Measurements from ENCODE around the gene IGLL1. TPM values are rescaled to one million over a fixed set of nuclear protein-coding genes. Genes with fewer than 3 reads are reported as not detected.
"Not testable (repeated sequence)": the region's sequence is repeated elsewhere in the genome, so short reads cannot be mapped to it uniquely, and the experiment has no call there.

The IGLL1 gene
- total RNA-seq, 1 donor from 2014 or later, result not detected

DNA sequence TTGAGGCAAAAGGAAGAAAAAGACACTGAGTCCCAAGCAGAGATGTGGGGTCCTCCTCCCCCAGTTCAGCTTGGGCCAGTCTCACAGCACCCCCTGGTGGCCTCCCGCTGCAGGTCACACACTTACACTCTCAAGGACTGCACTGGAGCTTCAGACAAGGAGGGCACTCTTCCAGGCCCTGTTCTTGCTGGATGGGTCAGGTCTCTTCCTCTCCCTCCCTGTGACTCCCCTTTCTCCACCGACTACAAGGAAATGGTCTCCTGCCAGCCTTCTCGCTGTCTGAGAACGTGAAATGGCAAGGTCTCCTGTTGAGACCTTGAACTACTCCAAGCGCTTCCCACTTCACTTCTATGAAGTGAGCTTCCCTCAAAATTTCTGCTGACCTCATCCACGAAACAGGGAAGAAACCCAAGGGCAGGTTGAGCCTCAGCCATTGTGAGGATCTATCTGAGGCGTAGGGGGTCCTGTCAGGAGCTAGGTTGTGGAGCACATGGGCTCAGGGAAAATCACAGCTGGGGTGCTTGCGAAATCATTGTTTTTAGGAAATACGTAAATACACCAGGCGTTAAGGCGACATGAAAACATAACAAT lies 11.2 kb upstream of the IGLL1 start:
- peak; percentile 85 for DNase-seq

- no peak for DNase-seq
These were observed 3.7 kb upstream of the IGLL1 start for GRCh38 chr22:23583836-23584235.

DNA sequence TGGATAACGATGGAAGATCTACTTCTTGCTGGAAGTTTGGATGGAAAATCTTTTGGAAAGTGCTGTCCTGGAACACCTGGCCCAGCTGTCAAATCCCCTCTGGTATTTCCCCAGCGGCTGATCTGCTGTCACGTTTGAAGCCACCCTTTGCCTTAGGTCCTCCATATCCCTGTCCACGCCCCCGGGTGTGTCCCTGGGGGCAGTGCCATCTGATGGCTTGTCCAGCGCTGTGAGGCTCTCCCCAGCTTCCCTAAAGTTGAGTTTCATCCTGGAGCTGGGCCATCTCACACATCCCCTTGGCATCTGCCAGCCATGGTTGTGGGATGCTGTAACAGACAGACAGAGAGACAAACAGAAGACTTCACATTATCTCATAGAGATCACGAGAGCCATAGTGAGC lies 3.1 kb upstream of the IGLL1 start:
- DNase-seq, result no peak

GRCh38 chr22:23581260-23581650 lies 1.2 kb upstream of the IGLL1 start:
- no peak for DNase-seq

DNA sequence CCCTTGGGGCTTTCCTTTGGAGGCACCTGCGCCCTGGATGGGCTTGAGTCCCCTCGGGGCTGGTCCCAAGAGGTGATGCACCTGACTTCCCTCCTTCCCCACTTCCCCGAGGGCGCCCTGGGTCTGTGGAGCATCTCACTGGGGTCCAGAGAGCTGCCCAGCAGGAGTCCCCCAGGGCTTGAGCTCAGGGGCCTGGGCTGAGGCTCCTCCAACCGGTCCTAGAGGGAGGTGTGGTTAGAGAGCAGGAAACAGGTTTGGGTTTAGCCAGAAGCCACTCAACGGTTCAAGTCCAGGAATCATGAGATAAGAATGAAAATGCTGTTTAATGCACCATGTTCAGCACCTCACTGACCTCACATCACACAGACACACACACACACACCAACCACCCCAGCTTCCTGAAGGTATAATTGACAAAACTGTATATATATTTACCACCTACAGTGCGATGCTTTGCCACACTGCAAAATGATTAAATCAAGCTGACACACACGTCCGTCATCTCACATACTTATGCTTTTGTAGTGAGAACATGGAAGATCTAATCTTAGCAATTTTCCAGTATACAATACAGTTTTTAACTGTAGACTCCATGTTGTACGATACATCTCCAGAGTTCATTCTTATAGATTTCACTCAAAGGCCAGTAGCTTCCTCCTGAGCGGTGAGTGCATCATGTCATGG lies 628 bp upstream of the IGLL1 start:
- no peak for DNase-seq

DNA sequence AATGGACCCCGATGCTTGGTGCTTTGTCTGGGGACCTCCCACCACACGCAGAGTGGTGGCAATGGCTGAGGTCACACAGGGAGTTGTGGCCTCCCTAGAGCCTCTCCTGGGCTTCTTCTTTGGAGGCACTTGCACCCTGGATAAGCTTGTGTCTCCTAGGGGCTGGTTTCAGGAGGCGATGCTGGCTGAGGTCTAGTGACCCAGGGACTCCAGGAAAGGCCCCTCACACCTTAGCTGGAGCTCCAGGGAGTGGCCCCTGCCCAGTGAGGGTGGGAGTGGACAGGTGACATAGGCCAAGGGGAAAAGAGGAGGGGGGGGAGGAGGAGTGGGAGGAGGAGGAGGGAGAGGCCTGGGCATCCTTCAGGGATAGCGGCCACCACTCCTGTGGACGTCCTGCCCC lies 810 bp downstream of the IGLL1 start:
- no peak for DNase-seq

GRCh38 chr22:23578306-23578705 lies 1.8 kb downstream of the IGLL1 start:
- no peak for DNase-seq

- no peak for DNase-seq
These were observed 3.4 kb downstream of the IGLL1 start for GRCh38 chr22:23576681-23577080.

DNA sequence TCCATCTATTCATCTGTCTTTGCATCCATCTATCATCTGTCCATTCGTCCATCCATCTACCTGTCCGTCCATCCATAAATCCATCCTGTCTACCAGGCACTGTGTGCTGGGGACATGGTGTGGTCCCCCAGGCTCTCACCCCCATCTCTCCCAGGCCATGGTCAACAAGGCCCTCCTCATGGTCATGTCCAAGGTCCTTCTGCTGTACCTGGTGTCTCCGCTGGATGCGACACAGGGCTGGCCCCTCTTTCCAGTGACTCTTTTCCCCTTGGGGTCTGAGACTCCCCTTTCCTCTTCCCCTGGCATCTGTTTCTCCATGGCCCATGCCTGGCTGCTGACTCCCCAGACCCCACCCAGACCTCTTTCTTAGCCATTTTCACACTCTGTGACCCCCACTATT lies 4.5 kb downstream of the IGLL1 start:
- DNase-seq, result no peak

GRCh38 chr22:23574877-23575276 lies 5.2 kb downstream of the IGLL1 start:
- DNase-seq, result no peak

DNA sequence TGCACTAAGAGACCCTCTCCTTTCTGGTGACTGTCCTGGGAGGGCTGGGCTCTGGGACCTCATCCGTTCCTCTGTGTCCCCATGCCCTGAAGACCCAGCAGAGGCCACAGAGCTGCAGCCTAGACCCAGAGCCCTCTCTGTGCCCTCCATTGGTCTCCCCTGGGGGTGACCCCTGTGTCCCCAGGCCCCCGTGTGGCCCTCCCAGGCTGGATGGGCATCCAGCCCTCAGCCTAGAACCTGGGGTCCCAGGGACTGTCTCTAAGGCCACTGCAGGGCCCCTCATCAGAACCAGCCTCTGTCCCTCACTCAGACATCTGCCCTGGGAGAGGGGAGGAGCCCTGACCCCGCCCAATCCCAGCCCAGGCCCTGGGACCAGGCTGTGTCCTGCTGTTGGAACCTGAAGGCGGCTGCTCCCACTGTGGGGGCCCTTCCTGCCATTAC lies 5.7 kb downstream of the IGLL1 start:
- no peak for DNase-seq

DNA sequence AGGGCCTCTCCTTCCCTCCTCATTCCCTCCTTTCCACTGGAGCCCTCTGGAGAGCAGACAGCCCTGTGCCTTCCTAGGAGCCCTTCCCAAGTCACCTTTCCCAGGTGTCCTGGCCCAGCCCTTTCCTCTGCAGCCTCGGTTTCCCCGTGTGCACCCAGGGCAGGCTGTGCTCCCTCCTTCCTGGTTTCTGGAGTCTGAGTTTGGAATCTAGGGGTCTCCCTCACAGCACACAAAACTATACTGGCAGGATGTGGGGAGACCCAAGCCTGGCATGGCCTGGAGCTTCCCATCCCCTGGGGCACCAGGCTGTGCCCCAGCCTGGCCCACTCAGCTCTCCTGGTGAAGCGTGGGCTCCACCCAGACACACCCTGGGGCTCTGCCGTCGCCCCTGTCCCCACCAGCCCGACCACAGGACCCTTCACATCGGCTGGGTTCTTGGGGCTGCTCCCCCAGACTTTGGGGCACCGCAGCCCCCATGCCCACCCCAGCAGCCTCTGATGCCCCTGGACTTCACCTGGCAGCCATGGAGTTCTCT lies 6.3 kb downstream of the IGLL1 start:
- DNase-seq, result not testable (repeated sequence)

DNA sequence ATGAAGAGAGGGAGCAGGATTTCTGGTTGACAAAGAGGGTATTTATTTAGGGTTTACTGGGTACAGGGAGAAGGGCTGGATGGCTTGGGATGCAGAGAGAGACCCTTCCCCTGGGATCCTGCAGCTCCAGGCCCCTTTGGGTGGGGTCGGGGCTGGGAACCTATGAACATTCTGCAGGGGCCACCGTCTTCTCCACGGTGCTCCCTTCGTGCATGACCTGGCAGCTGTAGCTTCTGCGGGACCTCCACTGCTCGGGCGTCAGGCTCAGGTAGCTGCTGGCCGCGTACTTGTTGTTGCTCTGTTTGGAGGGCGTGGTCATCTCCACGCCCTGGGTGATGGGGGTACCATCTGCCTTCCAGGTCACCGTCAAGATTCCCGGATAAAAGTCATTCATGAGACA lies 7.0 kb downstream of the IGLL1 start:
- not testable (repeated sequence) for DNase-seq

GRCh38 chr22:23571486-23571885 lies 8.6 kb downstream of the IGLL1 start:
- no peak for DNase-seq

DNA sequence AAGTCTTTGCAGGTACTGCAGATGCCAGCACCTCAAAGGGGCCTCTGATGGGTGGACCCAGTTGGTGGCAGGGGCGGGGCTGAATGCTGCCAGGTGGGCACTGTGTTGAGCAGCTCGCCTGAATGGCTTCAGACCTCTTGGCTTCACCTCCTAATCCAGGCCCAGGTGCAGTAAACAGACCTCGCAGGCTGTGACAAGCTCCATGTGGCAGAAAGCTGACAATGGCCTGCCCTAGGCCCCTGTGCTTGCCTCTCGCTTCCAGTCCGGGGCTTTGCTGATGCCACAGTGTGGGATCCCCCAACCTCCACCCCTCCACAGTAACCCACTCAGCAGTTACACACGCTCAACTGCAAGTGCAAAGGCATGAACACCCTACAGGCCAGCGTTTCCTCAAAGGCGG lies 9.4 kb downstream of the IGLL1 start:
- DNase-seq, result no peak

DNA sequence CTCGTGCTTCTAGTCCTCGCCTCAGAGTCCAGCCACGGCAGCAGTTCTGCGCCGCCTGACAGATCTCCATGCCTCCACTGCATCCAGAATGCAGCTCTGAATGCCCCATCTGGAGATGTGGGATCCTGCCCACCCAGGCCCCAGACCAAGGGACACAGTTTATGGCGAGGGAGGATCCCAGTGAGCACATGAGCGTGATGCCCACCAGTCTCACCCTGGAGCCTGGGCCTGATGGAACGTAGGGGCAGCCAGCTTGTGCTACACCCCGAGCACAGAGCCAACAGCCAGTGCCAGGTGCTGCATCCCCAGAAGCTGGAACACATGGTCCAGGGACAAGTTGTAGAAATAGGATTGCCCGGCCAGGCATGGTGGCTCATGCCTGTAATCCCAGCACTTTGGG lies 10.4 kb downstream of the IGLL1 start:
- DNase-seq, result no peak

DNA sequence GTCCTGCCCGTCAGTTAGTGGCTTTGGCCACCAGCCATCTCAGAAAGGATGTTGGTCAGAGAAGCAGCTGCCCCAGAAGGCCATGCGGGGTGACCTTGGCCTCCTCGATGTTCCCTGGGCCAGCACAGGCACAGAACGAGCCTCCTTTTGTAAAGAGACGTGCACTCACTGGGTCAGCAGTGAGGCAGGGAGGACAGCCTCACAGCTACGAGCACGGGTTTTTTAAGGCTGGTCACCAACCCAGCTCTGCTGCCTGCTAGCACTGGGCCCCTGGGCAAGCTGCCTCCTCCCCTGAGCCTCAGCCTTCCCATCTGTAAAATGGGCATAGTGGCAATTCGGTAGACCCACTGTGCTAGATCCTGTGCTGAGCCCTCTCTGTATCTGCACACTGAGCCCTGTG lies 10.8 kb downstream of the IGLL1 start:
- no peak for DNase-seq

GRCh38 chr22:23566705-23567475 lies 13.2 kb downstream of the IGLL1 start:
- DNase-seq, result no peak

DNA sequence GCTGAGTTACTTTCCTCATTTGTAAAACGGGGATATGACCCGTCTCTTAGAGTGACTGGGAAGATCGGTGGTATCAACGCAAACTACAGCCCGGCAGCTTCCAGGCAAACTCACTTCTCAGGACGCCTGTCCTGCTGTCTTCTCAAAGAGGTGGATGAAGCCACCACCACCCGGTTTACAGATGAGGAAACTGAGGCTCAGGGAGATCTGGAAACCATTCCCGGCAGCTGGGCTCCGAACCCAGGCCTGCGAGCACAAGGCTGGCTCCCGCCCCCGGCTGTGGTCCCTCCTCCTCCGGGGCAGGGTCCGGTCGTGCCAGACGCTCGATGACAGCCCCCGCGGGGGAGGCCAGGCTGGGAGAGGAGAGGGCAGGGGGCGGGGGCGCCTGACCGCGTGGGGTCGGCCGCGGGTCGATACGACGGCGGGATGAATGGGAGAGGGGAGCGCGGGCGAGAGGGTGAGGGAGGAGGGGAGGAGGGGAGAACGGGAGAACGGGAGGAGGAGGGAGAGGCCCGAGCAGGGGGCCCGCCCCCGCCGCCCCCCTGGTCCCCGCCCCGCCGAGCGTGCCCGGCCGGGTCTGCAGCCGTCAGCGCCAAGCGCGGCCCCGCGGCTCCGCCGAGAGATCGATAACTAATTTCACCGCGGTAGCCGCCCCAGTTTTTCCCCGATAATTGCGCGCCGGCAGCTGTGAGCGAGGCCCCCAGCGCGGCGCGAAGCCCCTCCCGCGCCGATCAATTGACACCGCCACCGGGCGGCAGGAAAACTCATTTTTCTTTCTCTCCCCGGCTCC lies 14.0 kb downstream of the IGLL1 start:
- no peak for DNase-seq

GRCh38 chr22:23565305-23565914 lies 14.7 kb downstream of the IGLL1 start:
- DNase-seq, result peak; percentile 25

- no peak for DNase-seq
These were observed 15.8 kb downstream of the IGLL1 start for GRCh38 chr22:23564276-23564675.

DNA sequence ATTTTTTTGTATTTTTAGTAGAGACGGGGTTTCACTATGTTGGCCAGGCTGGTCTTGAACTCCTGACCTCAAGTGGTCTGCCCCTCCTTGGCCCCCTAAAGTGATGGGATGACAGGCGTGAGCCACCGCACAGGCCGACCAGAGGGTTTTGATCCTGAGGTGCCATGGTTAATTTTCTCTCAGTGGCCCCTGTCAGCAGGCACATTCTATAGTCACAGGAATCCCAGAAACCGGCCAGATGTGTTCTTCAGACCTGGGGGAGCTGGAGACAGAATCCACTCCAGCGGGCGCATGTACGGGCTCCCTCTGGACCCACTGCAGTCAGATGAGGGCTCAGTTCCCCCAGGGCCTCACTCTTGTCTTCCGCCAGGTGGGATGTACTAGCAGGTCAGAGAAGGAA lies 17.0 kb downstream of the IGLL1 start:
- DNase-seq, result no peak

Data from dermis blood vessel endothelial cell (primary cell).